Measurements from ENCODE around the gene SP1. TPM values are rescaled to one million over a fixed set of nuclear protein-coding genes. Genes with fewer than 3 reads are reported as not detected.

The SP1 gene
- polyA plus RNA-seq, 3 donors, result 15.1 to 80.7 (median 22.7) TPM

DNA sequence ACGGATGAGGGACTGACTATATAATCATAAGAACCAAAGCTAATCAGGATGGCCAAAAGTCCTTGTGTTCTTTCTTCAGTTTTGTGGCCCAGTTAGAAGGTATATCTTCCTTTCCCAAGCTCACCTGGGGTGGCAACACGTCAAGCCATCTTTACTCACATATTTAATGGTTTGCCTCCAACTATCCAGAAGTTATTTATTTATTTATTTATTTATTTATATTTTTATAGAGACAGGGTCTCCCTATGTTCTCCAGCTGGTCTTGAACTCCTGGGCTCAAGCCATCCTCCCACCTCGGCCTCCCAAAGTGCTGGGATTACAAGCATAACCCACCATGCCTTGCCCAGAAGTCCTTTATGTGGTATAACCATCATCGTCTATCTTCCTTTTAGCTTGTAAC, 32.1 kb upstream of the SP1 start:
- H3K9me3 ChIP-seq (replicated peaks in 1 of 2; ENCODE audit: control insufficient read depth in 1 of 2, insufficient read depth in 1 of 2, low read length in 2 of 2), result no peaks in the 10 kb centered on the region
- H3K79me2 ChIP-seq (ENCODE audit: insufficient read depth, low read length), result no peaks in the 10 kb centered on the region
- TF ChIP-seq CTCF (IDR thresholded peaks at IDR 0.05), result no peak
- Mint-ChIP-seq H3K27me3 (ENCODE audit: low read depth in 3 of 3) (peaks cover 11 to 19% (median 13%) of the 10 kb centered on the region in 3 donors), H3K9me3 (peaks cover 0 to 8% (median 2%) of the 10 kb centered on the region in 7 donors), H3K27ac (no peak overlapping the region), H3K4me1 (peaks cover 26% of the 10 kb centered on the region), H3K4me3 (no peak overlapping the region), H3K36me3 (peaks cover 0 to 3% of the 10 kb centered on the region in 2 donors)
- no peak overlapping the region for H3K9ac ChIP-seq (ENCODE audit: insufficient read depth, low read length, poor library complexity, severe bottlenecking)
- intact Hi-C loops (cut with micrococcal nuclease), result no loop called here
- peaks cover 19 to 24% of the 10 kb centered on the region in 2 donors for H3K4me1 ChIP-seq (ENCODE audit: control insufficient read depth in 1 of 2, insufficient read depth in 2 of 2, low read length in 2 of 2)
- H4K20me1 ChIP-seq (ENCODE audit: insufficient read depth, low read length), result no peaks in the 10 kb centered on the region
- H3K27me3 ChIP-seq (ENCODE audit: control insufficient read depth in 2 of 2, insufficient read depth in 2 of 2, low read length in 2 of 2), result peaks cover 0 to 10% of the 10 kb centered on the region in 2 donors
- H3K4me3 ChIP-seq (replicated peaks in 1 of 3; ENCODE audit: low read depth in 2 of 3, low read length in 3 of 3), result no peak overlapping the region
- DNase-seq, result no peak
- no peaks in the 10 kb centered on the region for H3K36me3 ChIP-seq (replicated peaks in 1 of 2; ENCODE audit: control insufficient read depth in 1 of 2, insufficient read depth in 2 of 2, low read length in 2 of 2)
- H3K4me2 ChIP-seq (replicated peaks; ENCODE audit: extremely low read depth, low read length, poor library complexity, severe bottlenecking), result no peak overlapping the region
- H3K27ac ChIP-seq (ENCODE audit: low read depth in 1 of 2, low read length in 2 of 2), result no peak overlapping the region
- no peak overlapping the region for H2AFZ ChIP-seq (ENCODE audit: insufficient read depth, low read depth, low read length, poor library complexity, severe bottlenecking)
- WGBS (ENCODE audit: insufficient coverage), result 100% methylated on average over 1 of the region's 4 CpGs

GRCh38 chr12:53352331-53353256, 27.4 kb upstream of the SP1 start:
- H3K27ac Mint-ChIP-seq, result peak overlapping the region in 2 of 7 donors; percentile 70 to 72
- H3K27ac ChIP-seq (ENCODE audit: low read depth in 1 of 2, low read length in 2 of 2), result no peak overlapping the region
- peak; percentile 79 for TF ChIP-seq CTCF (IDR thresholded peaks at IDR 0.05)
- peak overlapping the region; percentile 64 for H2AFZ ChIP-seq (ENCODE audit: insufficient read depth, low read depth, low read length, poor library complexity, severe bottlenecking)
- H3K4me1 ChIP-seq (ENCODE audit: control insufficient read depth in 1 of 2, insufficient read depth in 2 of 2, low read length in 2 of 2), result peaks cover 5 to 9% of the 10 kb centered on the region in 2 donors
- no peaks in the 10 kb centered on the region for H3K9me3 Mint-ChIP-seq
- WGBS (ENCODE audit: insufficient coverage), result 78% methylated on average over 19 of the region's 21 CpGs
- no peaks in the 10 kb centered on the region for H3K36me3 ChIP-seq (replicated peaks in 1 of 2; ENCODE audit: control insufficient read depth in 1 of 2, insufficient read depth in 2 of 2, low read length in 2 of 2)
- no peaks in the 10 kb centered on the region for H3K36me3 Mint-ChIP-seq
- no peak overlapping the region for H3K9ac ChIP-seq (ENCODE audit: insufficient read depth, low read length, poor library complexity, severe bottlenecking)
- peak; percentile 80 to 85 (median 85) for DNase-seq
- H3K4me1 Mint-ChIP-seq, result peaks cover 14% of the 10 kb centered on the region
- H3K4me3 ChIP-seq (replicated peaks in 1 of 3; ENCODE audit: low read depth in 2 of 3, low read length in 3 of 3), result no peak overlapping the region
- H3K9me3 ChIP-seq (replicated peaks in 1 of 2; ENCODE audit: control insufficient read depth in 1 of 2, insufficient read depth in 1 of 2, low read length in 2 of 2), result no peaks in the 10 kb centered on the region
- H3K4me2 ChIP-seq (replicated peaks; ENCODE audit: extremely low read depth, low read length, poor library complexity, severe bottlenecking), result no peak overlapping the region
- H3K27me3 ChIP-seq (ENCODE audit: control insufficient read depth in 2 of 2, insufficient read depth in 2 of 2, low read length in 2 of 2), result no peaks in the 10 kb centered on the region
- intact Hi-C loops (cut with micrococcal nuclease), result loop anchor here (1.0 to 2.0 kb wide), 4 partner anchors 14 to 68 kb away; no protein-coding TSS in a partner anchor
- H3K79me2 ChIP-seq (ENCODE audit: insufficient read depth, low read length), result no peaks in the 10 kb centered on the region
- H4K20me1 ChIP-seq (ENCODE audit: insufficient read depth, low read length), result no peaks in the 10 kb centered on the region
- peaks cover 0 to 1% (median 0%) of the 10 kb centered on the region in 3 donors for H3K27me3 Mint-ChIP-seq (ENCODE audit: low read depth in 3 of 3)
- no peak overlapping the region for H3K4me3 Mint-ChIP-seq
